Erythroblast (primary cell): ENCODE measurements around the gene SIK2.

Source experiments
- GATA1 ChIP-seq: IDR thresholded peaks from 2 replicates; pipeline ENCODE4 v1.6.1; 2011; ENCODE audit warnings: low read depth, mild to moderate bottlenecking, control low read depth, low read length, moderate library complexity
- POLR2A ChIP-seq: IDR thresholded peaks from 2 replicates; pipeline ENCODE4 v1.6.1; 2011; ENCODE audit warnings: mild to moderate bottlenecking, low read length

GRCh38 chr11:111731821-111732220 is 129.6 kb downstream of the SIK2 start:
- TF ChIP-seq POLR2A = no peak
- TF ChIP-seq GATA1 = no peak
